ENCODE results near the gene CCDC181.
"Not testable (repeated sequence)": the region's sequence is repeated elsewhere in the genome, so short reads cannot be mapped to it uniquely, and the experiment has no call there.

The CCDC181 gene

DNA sequence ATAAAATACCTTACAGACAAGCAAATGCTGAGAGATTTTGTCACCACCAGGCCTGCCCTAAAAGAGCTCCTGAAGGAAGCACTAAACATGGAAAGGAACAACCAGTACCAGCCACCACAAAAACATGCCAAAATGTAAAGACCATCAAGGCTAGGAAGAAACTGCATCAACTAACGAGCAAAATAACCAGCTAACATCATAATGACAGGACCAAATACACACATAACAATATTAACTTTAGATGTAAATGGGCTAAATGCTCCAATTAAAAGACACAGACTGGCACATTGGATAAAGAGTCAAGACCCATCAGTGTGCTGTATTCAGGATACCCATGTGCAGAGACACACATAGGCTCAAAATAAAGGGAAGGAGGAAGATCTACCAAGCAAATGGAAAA is 24.7 kb downstream of the CCDC181 start:
- in situ Hi-C loops (cut with MboI; ENCODE audit: low sequenced_read_pairs), result not testable (repeated sequence)

GRCh38 chr1:169395955-169396354 is 31.3 kb downstream of the CCDC181 start:
- in situ Hi-C loops (cut with MboI; ENCODE audit: low sequenced_read_pairs), result no loop called here

- in situ Hi-C loops (cut with MboI; ENCODE audit: low sequenced_read_pairs), result no loop called here
These were observed 34.9 kb downstream of the CCDC181 start for GRCh38 chr1:169392406-169392805.

DNA sequence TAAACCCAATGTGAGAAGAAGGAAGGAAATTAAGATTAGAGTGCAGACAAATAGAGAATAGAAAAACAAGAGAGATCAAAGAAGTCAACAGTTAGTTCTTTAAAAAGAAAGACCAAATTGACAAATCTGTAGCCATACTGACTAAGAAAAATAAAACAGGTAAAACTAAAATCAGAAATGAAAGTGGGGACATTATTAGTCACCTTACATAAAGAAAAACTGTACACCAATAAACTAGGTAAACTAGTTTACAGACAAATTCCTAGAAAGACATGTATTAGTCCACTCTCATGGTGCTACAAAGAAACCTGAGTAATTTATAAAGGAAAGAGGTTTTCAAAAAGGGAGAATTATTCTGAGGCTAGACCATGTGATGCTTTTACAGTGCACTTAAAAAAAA is 37.0 kb downstream of the CCDC181 start:
- in situ Hi-C loops (cut with MboI; ENCODE audit: low sequenced_read_pairs), result no loop called here

GRCh38 chr1:169387399-169387798 is 39.9 kb downstream of the CCDC181 start:
- in situ Hi-C loops (cut with MboI; ENCODE audit: low sequenced_read_pairs), result no loop called here

- in situ Hi-C loops (cut with MboI; ENCODE audit: low sequenced_read_pairs), result no loop called here
These were observed 43.8 kb downstream of the CCDC181 start for GRCh38 chr1:169383449-169383848.

- in situ Hi-C loops (cut with MboI; ENCODE audit: low sequenced_read_pairs), result no loop called here
These were observed 46.1 kb downstream of the CCDC181 start for GRCh38 chr1:169381162-169381561.

- in situ Hi-C loops (cut with MboI; ENCODE audit: low sequenced_read_pairs), result no loop called here
These were observed 55.9 kb downstream of the CCDC181 start for GRCh38 chr1:169371404-169371803.

DNA sequence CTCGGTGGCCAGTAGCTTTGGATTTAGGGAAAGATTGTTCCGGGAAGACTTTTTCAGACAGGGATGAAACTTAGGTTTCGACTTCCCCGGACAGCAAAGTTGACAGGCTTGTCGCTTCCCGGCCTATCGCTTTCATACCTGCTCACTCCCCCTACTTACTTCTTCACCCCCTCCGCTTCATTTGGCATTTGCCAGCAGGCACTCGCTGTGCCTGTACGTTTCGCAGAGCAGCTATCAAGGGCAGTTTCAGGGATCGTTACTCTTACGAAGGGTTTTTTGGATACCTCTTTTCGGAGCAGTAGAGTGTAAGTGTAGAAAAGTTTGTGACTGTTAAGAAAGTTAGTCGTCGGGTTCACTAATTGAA is 58.9 kb downstream of the CCDC181 start:
- in situ Hi-C loops (cut with MboI; ENCODE audit: low sequenced_read_pairs), result no loop called here

DNA sequence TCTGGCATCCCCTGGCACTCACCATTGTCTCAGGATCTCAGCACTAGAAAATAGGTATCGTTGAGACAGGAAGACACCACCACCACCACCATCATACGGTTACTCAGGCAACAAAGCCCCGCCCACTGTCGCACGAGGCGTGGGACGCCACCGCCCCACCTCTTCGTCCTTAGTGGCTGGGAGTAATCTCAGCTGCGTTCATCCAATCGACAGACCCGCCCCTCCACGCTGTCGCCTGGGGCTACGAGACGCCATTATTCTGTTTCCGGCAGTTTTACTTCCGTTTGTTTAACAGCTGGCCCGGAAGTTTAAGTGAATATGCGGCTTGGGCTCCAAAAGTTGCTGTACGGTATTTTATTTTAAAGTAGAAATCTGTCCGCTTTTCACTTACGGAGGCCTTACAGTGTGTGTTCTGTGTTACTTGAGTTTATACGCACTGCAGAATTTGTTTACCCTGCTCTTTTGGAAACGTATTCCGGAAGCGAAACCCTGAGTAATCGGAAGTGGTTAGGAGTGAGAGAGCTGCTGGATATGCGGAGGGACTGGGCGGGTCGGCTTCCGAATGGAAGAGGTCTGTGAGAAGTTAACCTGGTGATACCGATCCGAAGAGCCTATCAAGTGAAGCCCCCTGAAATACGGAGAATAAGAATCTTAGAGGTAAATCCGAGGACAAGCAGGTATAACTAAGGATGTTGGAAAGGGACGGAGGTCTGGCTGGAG is 59.4 kb downstream of the CCDC181 start, which contains the start of the genes BLZF1 and NME7:
Gene BLZF1, plus strand, starts transcription at position 510 of the 720 bp plus-strand sequence. CDS start 1,328 bp downstream, outside the sequence.
Gene NME7, minus strand, starts transcription at position 112 of the 720 bp plus-strand sequence. Its CDS starts 87 bp downstream, at position 25.
- in situ Hi-C loops (cut with MboI; ENCODE audit: low sequenced_read_pairs), result no loop called here

DNA sequence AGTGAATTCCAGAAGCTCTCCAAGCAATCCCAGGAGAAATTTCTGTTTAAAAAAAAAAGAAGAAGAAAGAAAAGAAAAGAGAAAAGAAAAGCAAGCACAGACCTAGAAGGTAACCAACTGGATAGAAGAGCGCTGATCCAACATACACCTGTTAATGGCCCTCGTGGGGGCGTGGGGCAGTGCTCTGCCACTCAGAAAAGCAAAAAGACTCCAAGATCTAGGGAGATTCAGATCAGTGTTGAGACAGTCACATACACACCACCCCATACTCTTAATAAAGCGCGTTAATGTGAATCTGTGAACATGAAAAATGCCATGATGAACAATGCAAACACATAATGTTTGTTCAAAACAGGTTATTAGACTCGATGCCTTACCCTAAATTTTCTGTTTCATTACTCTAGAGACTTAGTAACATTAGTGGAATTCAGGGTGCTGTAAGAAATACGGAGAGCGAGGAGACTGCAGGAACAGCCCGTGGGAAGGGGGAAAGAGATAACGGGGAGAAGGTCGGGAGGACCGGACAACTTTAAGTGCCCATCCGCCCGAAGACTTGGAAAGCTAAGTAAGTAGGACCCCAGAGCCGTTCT is 60.1 kb downstream of the CCDC181 start:
- in situ Hi-C loops (cut with MboI; ENCODE audit: low sequenced_read_pairs), result no loop called here

DNA sequence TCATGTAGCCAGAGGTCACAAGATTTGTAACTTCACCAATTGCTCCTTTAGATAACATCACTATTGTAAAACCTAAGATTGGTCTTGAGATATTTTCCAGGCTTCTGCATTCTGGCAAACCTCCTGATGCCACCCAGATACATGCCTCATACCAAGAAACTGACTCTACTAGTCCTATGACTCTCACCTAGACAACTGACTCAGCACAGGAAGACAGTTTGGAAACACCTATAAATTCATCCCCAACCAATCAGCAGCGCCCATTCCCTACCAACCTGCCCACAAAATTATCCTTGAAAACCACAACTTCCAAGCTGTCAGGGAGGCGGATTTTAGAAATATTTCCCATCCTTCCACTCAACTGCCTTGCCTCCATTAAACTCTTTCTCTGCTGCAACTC is 62.3 kb downstream of the CCDC181 start:
- in situ Hi-C loops (cut with MboI; ENCODE audit: low sequenced_read_pairs), result no loop called here

DNA sequence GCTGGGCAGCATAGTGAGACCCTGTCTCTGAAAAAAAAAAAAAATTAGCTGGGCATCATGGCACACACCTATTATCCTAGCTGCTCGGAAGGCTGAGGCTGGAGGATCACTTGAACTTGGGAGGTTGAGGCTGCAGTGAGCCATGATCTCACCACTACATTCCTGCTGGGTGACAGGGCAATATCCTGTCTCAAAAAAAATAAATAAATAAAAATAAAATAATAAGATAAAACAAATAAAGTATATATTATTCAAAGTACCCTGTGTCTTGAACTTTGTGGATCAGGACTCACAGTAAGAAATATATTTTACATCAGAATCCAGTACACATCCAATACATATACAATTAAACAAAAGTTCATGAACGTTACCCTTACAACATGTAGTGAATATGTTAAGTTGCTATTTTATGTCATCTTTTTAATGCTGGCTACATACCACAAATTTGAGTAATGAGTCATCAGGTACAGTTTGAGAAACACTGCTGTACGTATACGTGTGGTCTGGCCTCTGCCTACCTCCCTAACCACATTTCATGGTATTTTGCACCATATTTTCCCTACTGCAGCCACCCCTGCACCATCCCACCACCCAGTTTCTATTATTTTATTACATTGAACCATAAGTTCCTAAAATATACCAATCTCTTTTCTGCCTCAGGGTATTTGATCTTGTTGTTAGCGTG is 64.1 kb downstream of the CCDC181 start:
- in situ Hi-C loops (cut with MboI; ENCODE audit: low sequenced_read_pairs), result no loop called here

DNA sequence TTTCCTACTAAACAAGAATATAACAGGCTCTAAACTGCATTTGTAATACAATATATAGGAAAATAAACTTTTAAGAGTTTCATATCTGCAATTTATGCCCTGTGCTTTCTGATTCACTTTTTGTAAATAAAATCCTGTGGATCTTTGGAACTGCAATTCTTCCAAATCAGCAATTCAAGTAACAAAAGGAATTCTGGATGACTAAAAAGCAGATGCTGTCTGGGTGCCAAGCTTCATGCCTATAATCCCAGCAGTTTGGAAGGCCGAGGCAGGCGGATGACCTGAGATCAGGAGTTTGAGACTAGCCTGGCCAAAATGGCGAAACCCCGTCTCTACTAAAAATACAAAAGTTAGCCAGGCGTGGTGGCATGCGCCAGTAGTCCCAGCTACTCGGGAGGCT is 66.0 kb downstream of the CCDC181 start:
- in situ Hi-C loops (cut with MboI; ENCODE audit: low sequenced_read_pairs), result no loop called here

DNA sequence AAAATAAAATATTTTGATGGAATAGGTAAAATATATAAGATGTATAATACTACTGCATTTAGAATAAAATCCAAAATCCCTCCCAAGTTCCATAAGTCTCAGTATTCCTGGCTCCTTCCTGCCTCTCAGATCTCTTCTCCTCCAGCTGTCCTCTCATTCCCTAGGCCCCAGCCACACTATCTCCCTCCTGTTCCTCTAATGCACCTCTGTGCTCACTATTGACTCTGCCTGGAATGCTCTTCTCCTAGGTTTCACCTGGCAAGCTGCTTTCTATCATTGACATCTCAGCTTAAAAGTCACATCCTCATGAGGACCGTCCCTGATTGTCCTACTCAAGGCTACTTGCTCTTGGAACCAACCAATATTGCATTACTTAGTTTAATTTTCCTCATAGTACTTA is 66.9 kb downstream of the CCDC181 start:
- in situ Hi-C loops (cut with MboI; ENCODE audit: low sequenced_read_pairs), result no loop called here

GRCh38 chr1:169348383-169349036 is 78.8 kb downstream of the CCDC181 start:
- in situ Hi-C loops (cut with MboI; ENCODE audit: low sequenced_read_pairs), result no loop called here

- in situ Hi-C loops (cut with MboI; ENCODE audit: low sequenced_read_pairs), result no loop called here
These were observed 79.4 kb downstream of the CCDC181 start for GRCh38 chr1:169347688-169348382.

- in situ Hi-C loops (cut with MboI; ENCODE audit: low sequenced_read_pairs), result no loop called here
These were observed 81.2 kb downstream of the CCDC181 start for GRCh38 chr1:169346036-169346589.

DNA sequence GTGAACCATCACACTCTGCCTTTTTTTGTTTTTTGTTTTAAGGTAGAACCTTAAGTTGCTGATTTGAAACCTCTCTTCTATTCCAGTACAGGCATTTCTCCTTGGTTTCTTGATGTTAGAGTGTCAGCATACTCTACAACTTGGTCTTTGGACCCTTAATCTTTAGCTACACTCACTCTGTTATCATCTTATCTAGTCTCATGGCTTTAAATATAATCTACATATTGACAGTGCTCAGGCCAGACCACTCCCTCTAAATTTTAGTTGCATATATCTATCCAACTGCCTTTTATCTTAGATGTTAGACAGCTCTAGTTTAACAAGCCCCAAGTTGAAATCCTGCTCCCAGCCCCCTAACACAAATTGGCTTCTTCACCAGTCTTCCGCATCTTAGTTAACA is 81.8 kb downstream of the CCDC181 start:
- in situ Hi-C loops (cut with MboI; ENCODE audit: low sequenced_read_pairs), result no loop called here
